GM18507 (cell line): Measurements from ENCODE around the gene CLEC16A.
A peak's percentile ranks its signal among the peaks of the same experiment; 100 is the strongest.
"Not testable (repeated sequence)": the region's sequence is repeated elsewhere in the genome, so short reads cannot be mapped to it uniquely, and the experiment has no call there.

Experiments
- DNase-seq: peaks from one replicate; pipeline ENCODE4 v3.0.0; 2011; ENCODE audit warnings: low read depth; ENCODE audit not compliant: insufficient read length; ENCODE audit errors: extremely low spot score
- FAIRE-seq: peaks from 2 replicates; lab custom pipeline; 2011; peaks lifted over from hg19 to GRCh38; lab: Jason Lieb, UNC

CLEC16A gene

GRCh38 chr16:11100239-11100750 is 155.9 kb downstream of the CLEC16A start:
- DNase-seq (no peak), FAIRE-seq (peak; percentile 66)

GRCh38 chr16:11101283-11101682 is 156.9 kb downstream of the CLEC16A start:
- FAIRE-seq (no peak), DNase-seq (no peak)

GRCh38 chr16:11101695-11102522 is 157.5 kb downstream of the CLEC16A start:
- no peak for DNase-seq
- no peak for FAIRE-seq

- no peak for FAIRE-seq
- DNase-seq = no peak
Measured at GRCh38 chr16:11102523-11102898, 158.1 kb downstream of the CLEC16A start.

- not testable (repeated sequence) for DNase-seq, FAIRE-seq
Measured at GRCh38 chr16:11103301-11103700, 158.9 kb downstream of the CLEC16A start.

GRCh38 chr16:11104168-11105037 is 160.0 kb downstream of the CLEC16A start:
- DNase-seq (no peak), FAIRE-seq (no peak)

GRCh38 chr16:11105038-11105903 is 160.9 kb downstream of the CLEC16A start:
- no peak for DNase-seq

GRCh38 chr16:11106726-11107125 is 162.4 kb downstream of the CLEC16A start:
- no peak for FAIRE-seq
- no peak for DNase-seq

More at GRCh38 chr16:11105038-11105903, 160.9 kb downstream of the CLEC16A start:
- peak; percentile 85 for FAIRE-seq

GRCh38 chr16:11107780-11108465 is 163.6 kb downstream of the CLEC16A start:
- no peak for FAIRE-seq

GRCh38 chr16:11108466-11108805 is 164.1 kb downstream of the CLEC16A start:
- DNase-seq (no peak), FAIRE-seq (no peak)

More at GRCh38 chr16:11107780-11108465, 163.6 kb downstream of the CLEC16A start:
- no peak for DNase-seq

GRCh38 chr16:11109566-11109965 is 165.2 kb downstream of the CLEC16A start:
- FAIRE-seq (no peak), DNase-seq (no peak)

- DNase-seq (no peak), FAIRE-seq (no peak)
Measured at GRCh38 chr16:11111150-11111549, 166.8 kb downstream of the CLEC16A start.

- DNase-seq = no peak
- no peak for FAIRE-seq
Measured at GRCh38 chr16:11111856-11112634, 167.7 kb downstream of the CLEC16A start.

GRCh38 chr16:11112723-11113348 is 168.5 kb downstream of the CLEC16A start:
- FAIRE-seq = peak; percentile 48
- DNase-seq = no peak

GRCh38 chr16:11114366-11115164 is 170.2 kb downstream of the CLEC16A start:
- DNase-seq (no peak), FAIRE-seq (peak; percentile 72)

GRCh38 chr16:11117576-11118211 is 173.3 kb downstream of the CLEC16A start:
- peak; percentile 59 for FAIRE-seq
- DNase-seq = no peak
